HG03045 (cell line): Measurements from ENCODE around the gene F7.
"Not testable (repeated sequence)": the region's sequence is repeated elsewhere in the genome, so short reads cannot be mapped to it uniquely, and the experiment has no call there.

ENCODE experiments used
- ATAC-seq: cut with Tn5 transposase; IDR thresholded peaks from one replicate; pipeline ENCODE4 v1.9.1; 2021; ENCODE audit warnings: mild to moderate bottlenecking, moderate library complexity; ENCODE audit not compliant: unreplicated experiment

The F7 gene

GRCh38 chr13:113150550-113151365 is 45.2 kb downstream of the F7 start:
- ATAC-seq: no peak

GRCh38 chr13:113151745-113152690 is 46.4 kb downstream of the F7 start:
- no peak for ATAC-seq

- ATAC-seq: no peak
Observed at GRCh38 chr13:113152691-113152983, 47.0 kb downstream of the F7 start.

GRCh38 chr13:113152984-113153809 is 47.6 kb downstream of the F7 start:
- ATAC-seq: no peak

GRCh38 chr13:113153810-113154748 is 48.5 kb downstream of the F7 start:
- no peak for ATAC-seq

- no peak for ATAC-seq
Observed at GRCh38 chr13:113155201-113155600, 49.6 kb downstream of the F7 start.

- ATAC-seq: no peak
Observed at GRCh38 chr13:113155982-113156655, 50.5 kb downstream of the F7 start.

GRCh38 chr13:113157206-113157928 is 51.8 kb downstream of the F7 start:
- no peak for ATAC-seq

GRCh38 chr13:113157929-113158747 is 52.5 kb downstream of the F7 start, which contains the start of gene PROZ:
Gene PROZ (plus strand): TSS chr13:113158648. CDS start chr13:113158661, 13 bp downstream.
- no peak for ATAC-seq

- ATAC-seq: no peak
Observed at GRCh38 chr13:113158946-113159345, 53.4 kb downstream of the F7 start.

GRCh38 chr13:113159701-113160100 is 54.1 kb downstream of the F7 start:
- ATAC-seq: no peak

GRCh38 chr13:113160983-113161382 is 55.4 kb downstream of the F7 start:
- ATAC-seq: no peak

GRCh38 chr13:113161433-113161832 is 55.8 kb downstream of the F7 start:
- no peak for ATAC-seq

- not testable (repeated sequence) for ATAC-seq
Observed at GRCh38 chr13:113161975-113162374, 56.4 kb downstream of the F7 start.

- no peak for ATAC-seq
Observed at GRCh38 chr13:113162783-113163685, 57.4 kb downstream of the F7 start.

- ATAC-seq: no peak
Observed at GRCh38 chr13:113164492-113164891, 58.9 kb downstream of the F7 start.

- no peak for ATAC-seq
Observed at GRCh38 chr13:113166266-113166665, 60.7 kb downstream of the F7 start.
